GM19324 (cell line): ENCODE results near the gene GIT2.
"Not testable (repeated sequence)": the region's sequence is repeated elsewhere in the genome, so short reads cannot be mapped to it uniquely, and the experiment has no call there.

Source experiments
- ATAC-seq: cut with Tn5 transposase; IDR thresholded peaks from one replicate; pipeline ENCODE4 v1.9.1; 2021; ENCODE audit warnings: mild to moderate bottlenecking, moderate library complexity; ENCODE audit not compliant: unreplicated experiment, low FRiP score

GIT2 gene

GRCh38 chr12:109925185-109925840 is 70.9 kb downstream of the GIT2 start:
- no peak for ATAC-seq

GRCh38 chr12:109923481-109924245 is 72.5 kb downstream of the GIT2 start:
- no peak for ATAC-seq

- ATAC-seq, result no peak
These were observed 73.1 kb downstream of the GIT2 start for GRCh38 chr12:109923038-109923437.

GRCh38 chr12:109921982-109922381 is 74.2 kb downstream of the GIT2 start:
- no peak for ATAC-seq

- ATAC-seq, result no peak
These were observed 75.8 kb downstream of the GIT2 start for GRCh38 chr12:109920261-109920780.

- no peak for ATAC-seq
These were observed 76.7 kb downstream of the GIT2 start for GRCh38 chr12:109919456-109919855.

GRCh38 chr12:109916045-109916444 is 80.1 kb downstream of the GIT2 start:
- ATAC-seq, result no peak

GRCh38 chr12:109915171-109916040 is 80.8 kb downstream of the GIT2 start:
- no peak for ATAC-seq

- no peak for ATAC-seq
These were observed 81.7 kb downstream of the GIT2 start for GRCh38 chr12:109914461-109914860.

GRCh38 chr12:109912855-109913321 is 83.3 kb downstream of the GIT2 start:
- no peak for ATAC-seq

- ATAC-seq, result no peak
These were observed 85.2 kb downstream of the GIT2 start for GRCh38 chr12:109910969-109911348.

GRCh38 chr12:109910254-109910968 is 85.8 kb downstream of the GIT2 start:
- no peak for ATAC-seq

GRCh38 chr12:109905301-109905700 is 90.9 kb downstream of the GIT2 start:
- no peak for ATAC-seq

- no peak for ATAC-seq
These were observed 93.2 kb downstream of the GIT2 start for GRCh38 chr12:109902891-109903418.

GRCh38 chr12:109900752-109901580 is 95.2 kb downstream of the GIT2 start:
- no peak for ATAC-seq

- ATAC-seq, result peak; percentile 67
These were observed 96.1 kb downstream of the GIT2 start, which contains the start of gene TCHP for GRCh38 chr12:109899783-109900751. TSS of gene TCHP (plus strand) at chr12:109900274. CDS start at chr12:109903027, 2,753 bp downstream.

- ATAC-seq, result not testable (repeated sequence)
These were observed 96.8 kb downstream of the GIT2 start for GRCh38 chr12:109899345-109899744.

- ATAC-seq, result no peak
These were observed 99.1 kb downstream of the GIT2 start for GRCh38 chr12:109897029-109897428.
